ENCODE measurements around the gene SCYL2. TPM values are rescaled to one million over a fixed set of nuclear protein-coding genes. Genes with fewer than 3 reads are reported as not detected.
"Not testable (repeated sequence)": the region's sequence is repeated elsewhere in the genome, so short reads cannot be mapped to it uniquely, and the experiment has no call there.

The SCYL2 gene
- total and polyA plus RNA-seq, 2 donors (not counting 1 experiment from before 2014, with no cell fraction given) = 43.0 to 47.9 TPM

DNA sequence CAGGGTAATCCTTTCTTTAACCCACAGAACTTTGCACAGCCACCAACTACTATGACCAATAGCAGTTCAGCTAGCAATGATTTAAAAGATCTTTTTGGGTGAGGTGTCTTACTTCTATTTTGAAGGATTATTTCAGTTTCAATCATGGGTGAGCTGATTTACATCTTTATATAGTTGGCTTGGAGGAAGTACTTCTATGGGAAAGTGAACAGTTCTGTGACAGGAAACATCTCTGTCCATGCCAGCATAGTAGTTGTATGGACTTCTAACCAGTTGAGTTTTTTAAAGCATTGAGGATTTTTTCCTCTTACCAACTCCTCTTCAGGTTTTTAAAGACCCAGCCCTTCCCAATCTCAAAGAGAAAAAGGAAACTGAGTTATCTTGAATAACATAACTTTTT, 72.1 kb downstream of the SCYL2 start:
- no peak overlapping the region for H3K9ac ChIP-seq (ENCODE audit: insufficient read depth, low read length)
- H2AFZ ChIP-seq (ENCODE audit: low read length) = no peak overlapping the region
- no peak overlapping the region for H3K27ac ChIP-seq (ENCODE audit: insufficient read depth, low read length)
- H3K36me3 ChIP-seq (ENCODE audit: control insufficient read depth, insufficient read depth, low read length) = peaks cover 4% of the 10 kb centered on the region
- no peaks in the 10 kb centered on the region for H3K4me1 ChIP-seq (ENCODE audit: control insufficient read depth, extremely low read depth, insufficient read depth, low read length)
- no peak for DNase-seq (ENCODE audit: low read depth in 2 of 2)
- no peak overlapping the region for H3K4me2 ChIP-seq (ENCODE audit: extremely low read depth, insufficient read depth, low read length)
- no peaks in the 10 kb centered on the region for H4K20me1 ChIP-seq (ENCODE audit: control insufficient read depth, extremely low read depth, insufficient read depth, low read length)
- H3K27me3 ChIP-seq (ENCODE audit: control insufficient read depth, insufficient read depth, low read length) = no peaks in the 10 kb centered on the region
- H3K79me2 ChIP-seq (ENCODE audit: control insufficient read depth, insufficient read depth, low read length) = no peaks in the 10 kb centered on the region
- H3K9me3 ChIP-seq (ENCODE audit: control insufficient read depth, insufficient read depth, low read depth, low read length) = no peaks in the 10 kb centered on the region
- no peak overlapping the region for H3K4me3 ChIP-seq (replicated peaks in 1 of 4; ENCODE audit: control extremely low read depth in 1 of 4, insufficient read depth in 1 of 4, low read depth in 3 of 4, low read length in 4 of 4)
- TF ChIP-seq, protein P1, sequence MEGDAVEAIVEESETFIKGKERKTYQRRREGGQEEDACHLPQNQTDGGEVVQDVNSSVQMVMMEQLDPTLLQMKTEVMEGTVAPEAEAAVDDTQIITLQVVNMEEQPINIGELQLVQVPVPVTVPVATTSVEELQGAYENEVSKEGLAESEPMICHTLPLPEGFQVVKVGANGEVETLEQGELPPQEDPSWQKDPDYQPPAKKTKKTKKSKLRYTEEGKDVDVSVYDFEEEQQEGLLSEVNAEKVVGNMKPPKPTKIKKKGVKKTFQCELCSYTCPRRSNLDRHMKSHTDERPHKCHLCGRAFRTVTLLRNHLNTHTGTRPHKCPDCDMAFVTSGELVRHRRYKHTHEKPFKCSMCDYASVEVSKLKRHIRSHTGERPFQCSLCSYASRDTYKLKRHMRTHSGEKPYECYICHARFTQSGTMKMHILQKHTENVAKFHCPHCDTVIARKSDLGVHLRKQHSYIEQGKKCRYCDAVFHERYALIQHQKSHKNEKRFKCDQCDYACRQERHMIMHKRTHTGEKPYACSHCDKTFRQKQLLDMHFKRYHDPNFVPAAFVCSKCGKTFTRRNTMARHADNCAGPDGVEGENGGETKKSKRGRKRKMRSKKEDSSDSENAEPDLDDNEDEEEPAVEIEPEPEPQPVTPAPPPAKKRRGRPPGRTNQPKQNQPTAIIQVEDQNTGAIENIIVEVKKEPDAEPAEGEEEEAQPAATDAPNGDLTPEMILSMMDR (conservative IDR thresholded peaks at IDR 0.05 in 1 of 2, IDR thresholded peaks at IDR 0.05 in 1 of 2; ENCODE audit: low read depth in 1 of 2, low read length in 2 of 2) = no peak
- no peak for TF ChIP-seq EZH2 (IDR thresholded peaks at IDR 0.05; ENCODE audit: low read length, missing control alignments)

DNA sequence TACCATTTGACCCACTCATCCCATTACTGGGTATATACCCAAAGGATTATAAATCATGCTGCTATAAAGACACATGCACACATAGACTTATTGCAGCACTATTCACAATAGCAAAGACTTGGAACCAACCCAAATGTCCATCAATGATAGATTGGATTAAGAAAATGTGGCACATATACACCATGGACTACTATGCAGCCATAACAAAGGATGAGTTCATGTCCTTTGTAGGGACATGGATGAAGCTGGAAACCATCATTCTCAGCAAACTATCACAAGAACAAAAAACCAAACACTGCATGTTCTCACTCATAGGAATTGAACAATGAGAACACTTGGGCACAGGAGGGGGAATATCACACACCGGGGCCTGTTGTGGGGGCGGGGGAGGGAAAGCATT, 75.9 kb downstream of the SCYL2 start:
- DNase-seq (ENCODE audit: low read depth in 2 of 2); H3K27ac ChIP-seq (ENCODE audit: insufficient read depth, low read length); H3K9ac ChIP-seq (ENCODE audit: insufficient read depth, low read length); H3K79me2 ChIP-seq (ENCODE audit: control insufficient read depth, insufficient read depth, low read length); H3K27me3 ChIP-seq (ENCODE audit: control insufficient read depth, insufficient read depth, low read length); H4K20me1 ChIP-seq (ENCODE audit: control insufficient read depth, extremely low read depth, insufficient read depth, low read length); H3K9me3 ChIP-seq (ENCODE audit: control insufficient read depth, insufficient read depth, low read depth, low read length); H3K36me3 ChIP-seq (ENCODE audit: control insufficient read depth, insufficient read depth, low read length); H3K4me1 ChIP-seq (ENCODE audit: control insufficient read depth, extremely low read depth, insufficient read depth, low read length); H2AFZ ChIP-seq (ENCODE audit: low read length); H3K4me3 ChIP-seq (replicated peaks in 1 of 4; ENCODE audit: control extremely low read depth in 1 of 4, insufficient read depth in 1 of 4, low read depth in 3 of 4, low read length in 4 of 4); H3K4me2 ChIP-seq (ENCODE audit: extremely low read depth, insufficient read depth, low read length): not testable (repeated sequence)

DNA sequence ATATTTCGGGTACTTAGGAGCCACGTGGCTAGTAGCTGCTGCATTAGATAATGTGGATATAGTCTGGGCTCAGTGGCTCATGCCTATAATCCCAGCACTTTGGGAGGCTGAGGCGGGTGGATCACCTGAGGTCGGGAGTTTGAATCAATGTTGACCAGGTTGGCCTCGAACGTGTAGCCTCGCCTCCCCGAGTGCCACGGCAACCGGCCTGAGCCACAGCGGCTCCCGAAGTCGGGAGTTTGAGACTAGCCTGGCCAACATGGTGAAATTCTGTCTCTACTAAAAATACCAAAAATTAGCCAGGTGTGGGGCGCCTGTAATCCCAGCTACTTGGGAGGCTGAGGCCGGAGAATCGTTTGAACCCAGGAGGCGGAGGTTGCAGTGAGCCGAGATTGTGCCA, 77.4 kb downstream of the SCYL2 start:
- not testable (repeated sequence) for H3K36me3 ChIP-seq (ENCODE audit: control insufficient read depth, insufficient read depth, low read length); H4K20me1 ChIP-seq (ENCODE audit: control insufficient read depth, extremely low read depth, insufficient read depth, low read length); H3K27me3 ChIP-seq (ENCODE audit: control insufficient read depth, insufficient read depth, low read length); H3K27ac ChIP-seq (ENCODE audit: insufficient read depth, low read length); H2AFZ ChIP-seq (ENCODE audit: low read length); H3K79me2 ChIP-seq (ENCODE audit: control insufficient read depth, insufficient read depth, low read length); H3K4me3 ChIP-seq (replicated peaks in 1 of 4; ENCODE audit: control extremely low read depth in 1 of 4, insufficient read depth in 1 of 4, low read depth in 3 of 4, low read length in 4 of 4); H3K4me1 ChIP-seq (ENCODE audit: control insufficient read depth, extremely low read depth, insufficient read depth, low read length); H3K9ac ChIP-seq (ENCODE audit: insufficient read depth, low read length); DNase-seq (ENCODE audit: low read depth in 2 of 2); H3K4me2 ChIP-seq (ENCODE audit: extremely low read depth, insufficient read depth, low read length); H3K9me3 ChIP-seq (ENCODE audit: control insufficient read depth, insufficient read depth, low read depth, low read length)

DNA sequence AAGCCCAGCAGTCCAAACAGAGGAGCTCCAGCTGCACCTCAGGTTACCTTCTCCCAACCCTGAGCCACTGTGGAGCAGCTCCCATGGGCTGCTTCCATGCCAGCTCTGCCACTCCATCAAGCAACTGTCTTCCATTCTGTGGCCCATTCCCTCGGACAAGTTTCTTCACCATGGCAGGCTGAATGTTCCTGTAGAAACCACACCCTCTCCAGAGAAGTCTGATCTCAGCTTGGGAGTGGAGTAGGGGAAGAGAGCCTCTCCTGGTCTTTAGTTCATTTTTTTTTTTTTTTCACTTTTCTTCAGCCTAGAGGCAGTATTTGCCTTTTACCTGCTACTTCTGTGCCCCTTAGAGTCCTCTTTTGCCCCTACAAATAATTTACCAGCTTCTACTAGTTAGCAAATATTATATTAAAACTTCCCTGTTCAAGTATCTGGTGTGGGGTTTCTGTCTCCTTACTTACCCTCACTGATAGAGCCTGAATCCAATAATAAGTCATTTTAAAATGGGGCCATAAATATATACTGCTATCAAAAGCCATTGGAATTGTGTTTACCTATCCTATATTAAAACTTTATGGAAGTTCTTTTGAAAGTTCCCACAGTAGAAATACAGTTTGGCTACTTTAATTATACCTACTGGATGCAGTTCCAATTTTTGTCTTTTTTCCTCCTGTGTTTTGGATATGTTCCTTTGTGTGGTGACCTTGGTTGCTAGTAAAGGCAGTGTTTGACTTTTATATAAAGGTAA, 78.2 kb downstream of the SCYL2 start:
- no peak overlapping the region for H3K4me3 ChIP-seq (replicated peaks in 1 of 4; ENCODE audit: control extremely low read depth in 1 of 4, insufficient read depth in 1 of 4, low read depth in 3 of 4, low read length in 4 of 4)
- no peaks in the 10 kb centered on the region for H3K27me3 ChIP-seq (ENCODE audit: control insufficient read depth, insufficient read depth, low read length)
- H3K4me2 ChIP-seq (ENCODE audit: extremely low read depth, insufficient read depth, low read length) = no peak overlapping the region
- H3K27ac ChIP-seq (ENCODE audit: insufficient read depth, low read length) = no peak overlapping the region
- H3K9me3 ChIP-seq (ENCODE audit: control insufficient read depth, insufficient read depth, low read depth, low read length) = no peaks in the 10 kb centered on the region
- no peaks in the 10 kb centered on the region for H3K79me2 ChIP-seq (ENCODE audit: control insufficient read depth, insufficient read depth, low read length)
- H2AFZ ChIP-seq (ENCODE audit: low read length) = no peak overlapping the region
- TF ChIP-seq, protein P1 (conservative IDR thresholded peaks at IDR 0.05 in 1 of 2, IDR thresholded peaks at IDR 0.05 in 1 of 2; ENCODE audit: low read depth in 1 of 2, low read length in 2 of 2) = no peak
- no peak for TF ChIP-seq EZH2 (IDR thresholded peaks at IDR 0.05; ENCODE audit: low read length, missing control alignments)
- H4K20me1 ChIP-seq (ENCODE audit: control insufficient read depth, extremely low read depth, insufficient read depth, low read length) = no peaks in the 10 kb centered on the region
- no peaks in the 10 kb centered on the region for H3K36me3 ChIP-seq (ENCODE audit: control insufficient read depth, insufficient read depth, low read length)
- DNase-seq (ENCODE audit: low read depth in 2 of 2) = no peak
- no peaks in the 10 kb centered on the region for H3K4me1 ChIP-seq (ENCODE audit: control insufficient read depth, extremely low read depth, insufficient read depth, low read length)
- H3K9ac ChIP-seq (ENCODE audit: insufficient read depth, low read length) = no peak overlapping the region
